ENCODE data around the gene ENTREP1. TPM values are rescaled to one million over a fixed set of nuclear protein-coding genes. Genes with fewer than 3 reads are reported as not detected.

ENTREP1 gene
- total RNA-seq, 1 donor from 2014 or later = 0.53 TPM

Other genes with a start within 250 kb of the ENTREP1 start
- gene TJP2, start 150.9 kb upstream of the ENTREP1 start, total RNA-seq = 80.3 and 85.6 TPM in 2 replicates